Ishikawa (cell line): ENCODE results near the gene NAGK.

ENCODE experiments used
- CEBPB ChIP-seq: IDR thresholded peaks from 2 replicates; pipeline ENCODE4 v1.6.1; 2012
- CREB1 ChIP-seq: IDR thresholded peaks from 2 replicates; pipeline ENCODE4 v1.6.1; 2012; ENCODE audit warnings: low read depth
- EGR1 ChIP-seq: IDR thresholded peaks from 2 replicates; pipeline ENCODE4 v1.6.1; 2012
- EP300 ChIP-seq: IDR thresholded peaks from 2 replicates; pipeline ENCODE4 v1.6.1; 2012; ENCODE audit warnings: borderline replicate concordance
- FOXM1 ChIP-seq: IDR thresholded peaks from 2 replicates; pipeline ENCODE4 v1.6.1; 2012; ENCODE audit warnings: low read depth, borderline replicate concordance
- NFIC ChIP-seq: IDR thresholded peaks from 2 replicates; pipeline ENCODE4 v1.6.1; 2012
- RAD21 ChIP-seq: IDR thresholded peaks from 2 replicates; pipeline ENCODE4 v1.6.1; 2012; ENCODE audit warnings: low read depth
- TAF1 ChIP-seq: IDR thresholded peaks from 2 replicates; pipeline ENCODE4 v1.6.1; 2012; ENCODE audit warnings: low read depth, mild to moderate bottlenecking
- TCF12 ChIP-seq: IDR thresholded peaks from 2 replicates; pipeline ENCODE4 v1.6.1; 2012; ENCODE audit warnings: low read depth
- TEAD4 ChIP-seq: IDR thresholded peaks from 2 replicates; pipeline ENCODE4 v1.6.1; 2012
- YY1 ChIP-seq: IDR thresholded peaks from 2 replicates; pipeline ENCODE4 v1.6.1; 2012; ENCODE audit warnings: low read depth
- TF ChIP-seq, protein P1 (sequence below): IDR thresholded peaks from 2 replicates; pipeline ENCODE4 v1.6.1; 2012; ENCODE audit warnings: low read depth, mild to moderate bottlenecking
- TF ChIP-seq, protein P2 (sequence below): IDR thresholded peaks from 2 replicates; pipeline ENCODE4 v1.6.1; 2012

DNA sequence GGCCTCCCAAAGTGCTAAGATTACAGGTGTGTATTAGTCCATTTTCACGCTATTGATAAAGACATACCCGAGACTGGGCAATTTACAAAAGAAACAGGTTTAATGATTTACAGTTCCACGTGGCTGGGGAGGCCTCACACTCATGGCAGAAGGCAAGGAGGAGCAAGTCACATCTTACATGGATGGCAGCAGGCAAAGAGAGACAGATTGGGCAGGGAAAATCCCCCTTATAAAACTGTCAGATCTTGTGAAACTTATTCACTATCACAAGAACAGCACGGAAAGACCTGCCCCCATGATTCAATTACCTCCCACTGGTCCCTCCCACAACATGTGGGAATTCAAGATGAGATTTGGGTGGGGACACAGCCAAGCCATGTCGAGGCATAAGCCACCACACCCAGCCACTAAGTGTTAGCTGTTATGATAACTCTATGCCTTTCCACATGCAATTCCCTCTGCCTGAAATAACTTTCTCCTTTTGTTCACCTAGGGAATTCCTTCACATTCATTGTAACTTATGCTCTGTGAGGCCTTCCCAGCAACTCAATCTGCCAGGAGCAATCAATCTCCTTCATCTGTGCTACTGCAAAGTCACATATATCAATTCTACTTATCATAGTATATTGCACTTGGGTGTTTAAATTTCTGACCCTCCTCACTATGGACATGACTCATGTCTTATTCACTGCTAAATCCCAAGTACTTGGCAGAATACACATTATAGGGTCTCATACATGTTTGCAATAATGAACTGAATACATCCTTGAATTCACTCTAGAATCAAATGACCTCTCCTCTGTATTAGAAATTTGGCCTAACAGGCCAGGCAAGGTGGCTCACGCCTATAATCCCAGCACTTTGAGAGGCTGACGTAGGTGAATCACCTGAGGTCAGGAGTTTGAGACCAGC lies 54.2 kb downstream of the NAGK start:
- TF ChIP-seq, protein P1, sequence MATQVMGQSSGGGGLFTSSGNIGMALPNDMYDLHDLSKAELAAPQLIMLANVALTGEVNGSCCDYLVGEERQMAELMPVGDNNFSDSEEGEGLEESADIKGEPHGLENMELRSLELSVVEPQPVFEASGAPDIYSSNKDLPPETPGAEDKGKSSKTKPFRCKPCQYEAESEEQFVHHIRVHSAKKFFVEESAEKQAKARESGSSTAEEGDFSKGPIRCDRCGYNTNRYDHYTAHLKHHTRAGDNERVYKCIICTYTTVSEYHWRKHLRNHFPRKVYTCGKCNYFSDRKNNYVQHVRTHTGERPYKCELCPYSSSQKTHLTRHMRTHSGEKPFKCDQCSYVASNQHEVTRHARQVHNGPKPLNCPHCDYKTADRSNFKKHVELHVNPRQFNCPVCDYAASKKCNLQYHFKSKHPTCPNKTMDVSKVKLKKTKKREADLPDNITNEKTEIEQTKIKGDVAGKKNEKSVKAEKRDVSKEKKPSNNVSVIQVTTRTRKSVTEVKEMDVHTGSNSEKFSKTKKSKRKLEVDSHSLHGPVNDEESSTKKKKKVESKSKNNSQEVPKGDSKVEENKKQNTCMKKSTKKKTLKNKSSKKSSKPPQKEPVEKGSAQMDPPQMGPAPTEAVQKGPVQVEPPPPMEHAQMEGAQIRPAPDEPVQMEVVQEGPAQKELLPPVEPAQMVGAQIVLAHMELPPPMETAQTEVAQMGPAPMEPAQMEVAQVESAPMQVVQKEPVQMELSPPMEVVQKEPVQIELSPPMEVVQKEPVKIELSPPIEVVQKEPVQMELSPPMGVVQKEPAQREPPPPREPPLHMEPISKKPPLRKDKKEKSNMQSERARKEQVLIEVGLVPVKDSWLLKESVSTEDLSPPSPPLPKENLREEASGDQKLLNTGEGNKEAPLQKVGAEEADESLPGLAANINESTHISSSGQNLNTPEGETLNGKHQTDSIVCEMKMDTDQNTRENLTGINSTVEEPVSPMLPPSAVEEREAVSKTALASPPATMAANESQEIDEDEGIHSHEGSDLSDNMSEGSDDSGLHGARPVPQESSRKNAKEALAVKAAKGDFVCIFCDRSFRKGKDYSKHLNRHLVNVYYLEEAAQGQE, result no peak
- TF ChIP-seq RAD21 (no peak), EP300 (no peak), YY1 (no peak), FOXM1 (no peak), TAF1 (no peak), TCF12 (no peak), CEBPB (no peak), EGR1 (no peak), NFIC (no peak), CREB1 (no peak), TEAD4 (no peak)
- TF ChIP-seq, protein P2, sequence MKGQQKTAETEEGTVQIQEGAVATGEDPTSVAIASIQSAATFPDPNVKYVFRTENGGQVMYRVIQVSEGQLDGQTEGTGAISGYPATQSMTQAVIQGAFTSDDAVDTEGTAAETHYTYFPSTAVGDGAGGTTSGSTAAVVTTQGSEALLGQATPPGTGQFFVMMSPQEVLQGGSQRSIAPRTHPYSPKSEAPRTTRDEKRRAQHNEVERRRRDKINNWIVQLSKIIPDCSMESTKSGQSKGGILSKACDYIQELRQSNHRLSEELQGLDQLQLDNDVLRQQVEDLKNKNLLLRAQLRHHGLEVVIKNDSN, result no peak
